Measurements from ENCODE around the gene TCIRG1.

Gene TCIRG1

GRCh38 chr11:68061508-68061907 lies 22.7 kb downstream of the TCIRG1 start:
- no peak for DNase-seq (ENCODE audit: low read depth)
- no peak overlapping the region for H3K4me3 ChIP-seq (replicated peaks; ENCODE audit: low read depth, low read length)
- TF ChIP-seq CTCF (IDR thresholded peaks at IDR 0.05; ENCODE audit: low read length, missing control alignments) = no peak

GRCh38 chr11:68064926-68065325 lies 26.1 kb downstream of the TCIRG1 start:
- no peak for DNase-seq (ENCODE audit: low read depth)
- TF ChIP-seq CTCF (IDR thresholded peaks at IDR 0.05; ENCODE audit: low read length, missing control alignments) = no peak
- no peak overlapping the region for H3K4me3 ChIP-seq (replicated peaks; ENCODE audit: low read depth, low read length)

- TF ChIP-seq CTCF (IDR thresholded peaks at IDR 0.05; ENCODE audit: low read length, missing control alignments) = no peak
- DNase-seq (ENCODE audit: low read depth) = no peak
- H3K4me3 ChIP-seq (replicated peaks; ENCODE audit: low read depth, low read length) = no peak overlapping the region
Measured at GRCh38 chr11:68065841-68066240, 27.0 kb downstream of the TCIRG1 start.

- TF ChIP-seq CTCF (IDR thresholded peaks at IDR 0.05; ENCODE audit: low read length, missing control alignments) = no peak
- no peak overlapping the region for H3K4me3 ChIP-seq (replicated peaks; ENCODE audit: low read depth, low read length)
- no peak for DNase-seq (ENCODE audit: low read depth)
Measured at GRCh38 chr11:68066742-68067141, 27.9 kb downstream of the TCIRG1 start.

GRCh38 chr11:68067991-68068390 lies 29.2 kb downstream of the TCIRG1 start:
- DNase-seq (ENCODE audit: low read depth) = no peak
- H3K4me3 ChIP-seq (replicated peaks; ENCODE audit: low read depth, low read length) = no peak overlapping the region
- no peak for TF ChIP-seq CTCF (IDR thresholded peaks at IDR 0.05; ENCODE audit: low read length, missing control alignments)

GRCh38 chr11:68071281-68072048 lies 32.6 kb downstream of the TCIRG1 start:
- no peak overlapping the region for H3K4me3 ChIP-seq (replicated peaks; ENCODE audit: low read depth, low read length)
- DNase-seq (ENCODE audit: low read depth) = no peak
- TF ChIP-seq CTCF (IDR thresholded peaks at IDR 0.05; ENCODE audit: low read length, missing control alignments) = no peak
